ENCODE data around the gene MRPS27.

GRCh38 chr5:72248410-72248981 is 71.5 kb downstream of the MRPS27 start:
- TF ChIP-seq CTCF (IDR thresholded peaks at IDR 0.05; ENCODE audit: low read depth, low read length, poor library complexity, severe bottlenecking) (no peak), EZH2phosphoT487 (IDR thresholded peaks at IDR 0.05; ENCODE audit: borderline replicate concordance, low read length) (no peak)

Data from DOHH2 (cell line).